IPS DF 6.9 (cell line): ENCODE measurements around the gene CTNNA2.

Experiments
- DNase-seq: peaks from one replicate; pipeline ENCODE4 v3.0.0-alpha.2; 2013; ENCODE audit warnings: low read depth, low spot score
- H3K27ac ChIP-seq: one replicate; pipeline ENCODE4 v1.5.1; 2013; ENCODE audit warnings: low read length, control low read depth
- H3K27me3 ChIP-seq: 2 replicates; pipeline ENCODE4 v1.6.1; 2013; ENCODE audit warnings: mild to moderate bottlenecking, low read length; ENCODE audit not compliant: control insufficient read depth, insufficient read depth
- H3K36me3 ChIP-seq: 2 replicates; pipeline ENCODE4 v1.6.1; 2013; ENCODE audit warnings: low read length; ENCODE audit not compliant: control insufficient read depth, insufficient read depth
- H3K4me1 ChIP-seq: 2 replicates; pipeline ENCODE4 v1.6.1; 2013; ENCODE audit warnings: low read length; ENCODE audit not compliant: control insufficient read depth, insufficient read depth
- H3K4me3 ChIP-seq: 2 replicates; pipeline ENCODE4 v1.5.1; 2013; ENCODE audit warnings: mild to moderate bottlenecking, low read length
- H3K9me3 ChIP-seq: 2 replicates; pipeline ENCODE4 v1.6.1; 2013; ENCODE audit warnings: low read length, inconsistent platforms; ENCODE audit not compliant: control insufficient read depth, insufficient read depth
- WGBS: extraction: QIAGEN DNeasy Blood & Tissue Kit; methylation state at CpG from one replicate; pipeline ENCODE4 v1.1.7; 2013; ENCODE audit warnings: mixed read lengths, missing lambda C conversion rate; ENCODE audit not compliant: insufficient read length, insufficient coverage; 5-methylcytosine and 5-hydroxymethylcytosine counted together

Gene CTNNA2

GRCh38 chr2:80322311-80322920, 809.6 kb downstream of the CTNNA2 start:
- no peaks in the 10 kb centered on the region for H3K36me3 ChIP-seq
- no peak overlapping the region for H3K27ac ChIP-seq
- no peaks in the 10 kb centered on the region for H3K9me3 ChIP-seq
- peaks cover 7% of the 10 kb centered on the region; the same call in 1 of the 2 replicates for H3K27me3 ChIP-seq
- DNase-seq = no peak
- WGBS = no CpG with 5 or more reads among the region's 42 CpGs
- H3K4me3 ChIP-seq = no peak overlapping the region; the same call in 1 of the 2 replicates
- peaks cover 10% of the 10 kb centered on the region for H3K4me1 ChIP-seq

- peaks cover 7% of the 10 kb centered on the region; the same call in 1 of the 2 replicates for H3K27me3 ChIP-seq
- no peak for DNase-seq
- no peak overlapping the region for H3K4me3 ChIP-seq
- H3K9me3 ChIP-seq = no peaks in the 10 kb centered on the region
- no peak overlapping the region for H3K27ac ChIP-seq
- peaks cover 10% of the 10 kb centered on the region for H3K4me1 ChIP-seq
- H3K36me3 ChIP-seq = no peaks in the 10 kb centered on the region
- no CpG with 5 or more reads among the region's 14 CpGs for WGBS
Measured at GRCh38 chr2:80322958-80323357, 810.1 kb downstream of the CTNNA2 start.

- DNase-seq = no peak
- peaks cover 7% of the 10 kb centered on the region; the same call in 1 of the 2 replicates for H3K27me3 ChIP-seq
- no peaks in the 10 kb centered on the region for H3K36me3 ChIP-seq
- H3K9me3 ChIP-seq = no peaks in the 10 kb centered on the region
- WGBS = no CpG with 5 or more reads among the region's 1 CpG
- H3K4me1 ChIP-seq = peaks cover 10% of the 10 kb centered on the region
- no peak overlapping the region for H3K27ac ChIP-seq
- H3K4me3 ChIP-seq = no peak overlapping the region
Measured at GRCh38 chr2:80323610-80324009, 810.8 kb downstream of the CTNNA2 start.

GRCh38 chr2:80324525-80324924, 811.7 kb downstream of the CTNNA2 start:
- no peak overlapping the region for H3K4me3 ChIP-seq
- peaks cover 7% of the 10 kb centered on the region; the same call in 1 of the 2 replicates for H3K27me3 ChIP-seq
- H3K27ac ChIP-seq = no peak overlapping the region
- no CpG with 5 or more reads among the region's 3 CpGs for WGBS
- no peaks in the 10 kb centered on the region for H3K36me3 ChIP-seq
- peaks cover 10% of the 10 kb centered on the region for H3K4me1 ChIP-seq
- H3K9me3 ChIP-seq = no peaks in the 10 kb centered on the region
- DNase-seq = no peak

- peaks cover 12% of the 10 kb centered on the region for H3K4me1 ChIP-seq
- peaks cover 7% of the 10 kb centered on the region; the same call in 1 of the 2 replicates for H3K27me3 ChIP-seq
- no peak for DNase-seq
Measured at GRCh38 chr2:80326214-80326613, 813.4 kb downstream of the CTNNA2 start.

GRCh38 chr2:80326861-80327260, 814.0 kb downstream of the CTNNA2 start:
- Histone ChIP-seq H3K27me3 (peaks cover 7% of the 10 kb centered on the region; the same call in 1 of the 2 replicates), H3K36me3 (no peaks in the 10 kb centered on the region), H3K9me3 (no peaks in the 10 kb centered on the region), H3K27ac (no peak overlapping the region), H3K4me1 (peaks cover 12% of the 10 kb centered on the region), H3K4me3 (no peak overlapping the region)
- WGBS = no CpG with 5 or more reads among the region's 1 CpG
- DNase-seq = no peak

More at GRCh38 chr2:80326214-80326613, 813.4 kb downstream of the CTNNA2 start:
- H3K27ac ChIP-seq = no peak overlapping the region
- no peaks in the 10 kb centered on the region for H3K36me3 ChIP-seq
- no peaks in the 10 kb centered on the region for H3K9me3 ChIP-seq
- H3K4me3 ChIP-seq = no peak overlapping the region

- no CpG with 5 or more reads among the region's 1 CpG for WGBS
- peaks cover 2% of the 10 kb centered on the region; the same call in 1 of the 2 replicates for H3K27me3 ChIP-seq
- peaks cover 5% of the 10 kb centered on the region; the same call in 1 of the 2 replicates for H3K4me1 ChIP-seq
- H3K36me3 ChIP-seq = no peaks in the 10 kb centered on the region
- H3K4me3 ChIP-seq = no peak overlapping the region
- no peaks in the 10 kb centered on the region for H3K9me3 ChIP-seq
- H3K27ac ChIP-seq = no peak overlapping the region
- DNase-seq = no peak
Measured at GRCh38 chr2:80328159-80328571, 815.3 kb downstream of the CTNNA2 start.

GRCh38 chr2:80329491-80329890, 816.6 kb downstream of the CTNNA2 start:
- H3K9me3 ChIP-seq = no peaks in the 10 kb centered on the region
- no peak overlapping the region for H3K27ac ChIP-seq
- no peaks in the 10 kb centered on the region for H3K27me3 ChIP-seq
- no peak overlapping the region for H3K4me3 ChIP-seq
- H3K36me3 ChIP-seq = no peaks in the 10 kb centered on the region
- no CpG with 5 or more reads among the region's 5 CpGs for WGBS
- DNase-seq = no peak
- H3K4me1 ChIP-seq = peaks cover 4% of the 10 kb centered on the region; the same call in 1 of the 2 replicates

- no peak overlapping the region for H3K27ac ChIP-seq
- peaks cover 4% of the 10 kb centered on the region; the same call in 1 of the 2 replicates for H3K4me1 ChIP-seq
- H3K4me3 ChIP-seq = no peak overlapping the region
- no peaks in the 10 kb centered on the region for H3K36me3 ChIP-seq
- no peaks in the 10 kb centered on the region for H3K27me3 ChIP-seq
- no peaks in the 10 kb centered on the region for H3K9me3 ChIP-seq
- no CpG with 5 or more reads among the region's 14 CpGs for WGBS
- DNase-seq = no peak
Measured at GRCh38 chr2:80330527-80331450, 817.9 kb downstream of the CTNNA2 start.

GRCh38 chr2:80333886-80334285, 821.0 kb downstream of the CTNNA2 start:
- no peaks in the 10 kb centered on the region for H3K27me3 ChIP-seq
- no peak overlapping the region for H3K27ac ChIP-seq
- no peak for DNase-seq
- peaks cover 3% of the 10 kb centered on the region; the same call in 1 of the 2 replicates for H3K4me1 ChIP-seq
- H3K36me3 ChIP-seq = no peaks in the 10 kb centered on the region
- H3K4me3 ChIP-seq = no peak overlapping the region
- no peaks in the 10 kb centered on the region for H3K9me3 ChIP-seq
- WGBS = no CpG with 5 or more reads among the region's 5 CpGs
